IgD-negative memory B cell (primary cell): Measurements from ENCODE around the gene MGMT. TPM values are rescaled to one million over a fixed set of nuclear protein-coding genes. Genes with fewer than 3 reads are reported as not detected.

Source experiments
- H3K27ac Mint-ChIP-seq, 3 donors: one replicate each; pipeline ENCODE4 v1.8.0; 2020 to 2022; ENCODE audit warnings: mild to moderate bottlenecking in 3 of 3, mixed read lengths in 3 of 3, moderate library complexity in 1 of 3
- H3K27me3 Mint-ChIP-seq: one replicate; pipeline ENCODE4 v1.8.0; 2021; ENCODE audit warnings: mixed read lengths
- H3K36me3 Mint-ChIP-seq: one replicate; pipeline ENCODE4 v1.8.0; 2020; ENCODE audit warnings: mild to moderate bottlenecking, mixed read lengths
- H3K4me1 Mint-ChIP-seq, 3 donors: one replicate each; pipeline ENCODE4 v1.8.0; 2020 to 2022; ENCODE audit warnings: mixed read lengths in 3 of 3, mild to moderate bottlenecking in 1 of 3
- H3K4me3 Mint-ChIP-seq, 4 donors: one replicate each; pipeline ENCODE4 v1.8.0; 2020 to 2022; ENCODE audit warnings: mild to moderate bottlenecking in 4 of 4, mixed read lengths in 4 of 4, moderate library complexity in 3 of 4
- H3K9me3 Mint-ChIP-seq, 3 donors: one replicate each; pipeline ENCODE4 v1.8.0; 2020 to 2021; ENCODE audit warnings: mixed read lengths in 3 of 3, mild to moderate bottlenecking in 1 of 3
- polyA plus RNA-seq: library from polyadenylated mRNA; unstranded; fragments of 300-500 nt; fragmentation: Illumina TruSeq; gene quantifications from one replicate; pipeline ENCODE4 v1.2.3, GENCODE V29; 2021

The MGMT gene
- polyA plus RNA-seq, 1 donor from 2014 or later, result 35.1 TPM

DNA sequence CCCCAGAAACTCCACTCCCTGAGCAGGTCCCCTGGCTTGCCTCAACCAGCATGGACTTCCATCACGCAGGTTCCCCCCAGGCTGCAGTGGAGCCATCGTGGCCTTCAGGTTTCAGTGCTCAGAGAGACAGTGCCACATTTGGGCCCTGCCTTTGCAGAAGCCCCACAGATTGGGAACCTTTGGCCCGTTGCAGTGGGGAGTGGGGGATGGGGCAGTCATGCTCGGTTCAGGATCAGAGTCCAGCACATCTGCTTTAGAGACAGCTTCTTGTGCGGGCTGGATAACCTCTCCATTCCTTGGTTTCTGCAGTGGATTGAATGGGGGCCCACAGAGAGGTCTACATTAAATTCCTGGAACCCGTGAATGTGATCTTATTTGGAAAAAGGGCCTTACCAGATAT lies 313.2 kb downstream of the MGMT start:
- Mint-ChIP-seq H3K9me3 (peaks cover 8 to 25% (median 15%) of the 10 kb centered on the region in 3 donors), H3K27ac (no peak overlapping the region), H3K4me1 (peaks cover 0 to 2% (median 0%) of the 10 kb centered on the region in 3 donors), H3K27me3 (no peaks in the 10 kb centered on the region), H3K4me3 (no peak overlapping the region), H3K36me3 (peaks cover 3% of the 10 kb centered on the region)

DNA sequence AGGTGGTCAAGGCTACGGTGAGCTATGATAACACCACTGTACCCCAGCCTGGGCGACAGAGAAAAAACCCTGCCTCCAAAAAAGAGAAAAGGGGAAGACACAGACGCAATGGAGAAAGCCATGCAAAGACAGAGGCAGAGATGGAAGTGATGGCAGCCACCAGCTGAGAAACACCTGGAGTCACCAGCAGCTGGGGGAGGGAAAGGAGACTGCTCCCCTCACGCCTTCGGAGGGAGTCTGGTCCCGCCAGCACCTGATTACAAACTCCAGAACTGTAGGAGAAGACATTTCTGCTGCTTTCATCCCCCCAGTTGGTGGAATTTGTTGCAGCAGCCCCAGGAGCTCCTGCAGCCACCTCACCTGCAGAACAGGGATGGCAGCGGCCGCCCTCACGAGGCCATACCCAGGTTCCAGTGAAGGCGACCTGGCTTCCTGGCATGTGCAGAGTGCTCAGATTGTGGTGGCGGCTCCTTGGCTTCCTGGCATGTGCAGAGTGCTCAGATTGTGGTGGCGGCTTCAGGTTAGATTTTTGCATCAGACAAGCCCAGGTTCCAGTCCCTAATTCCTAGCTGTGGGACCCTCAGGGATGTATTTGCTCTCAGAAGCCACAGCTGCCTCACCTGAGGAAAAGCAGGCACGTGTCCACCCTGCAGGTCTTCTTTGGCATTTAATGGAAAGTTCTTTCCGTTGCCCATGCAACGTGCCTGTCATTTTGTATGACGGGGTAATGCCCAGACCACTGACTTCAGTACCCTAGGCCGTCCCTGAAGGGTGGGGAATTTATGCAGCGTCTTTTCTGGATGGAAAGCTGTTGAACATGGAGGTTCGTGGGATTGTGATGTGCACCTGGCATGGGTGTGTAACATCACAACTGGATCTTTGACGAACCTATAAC lies 314.1 kb downstream of the MGMT start:
- Mint-ChIP-seq H3K27ac (no peak overlapping the region), H3K27me3 (no peaks in the 10 kb centered on the region), H3K9me3 (peaks cover 7 to 23% (median 15%) of the 10 kb centered on the region in 3 donors), H3K36me3 (peaks cover 3% of the 10 kb centered on the region), H3K4me3 (peak overlapping the region in 1 of 4 donors; percentile 32), H3K4me1 (peaks cover 0 to 2% (median 0%) of the 10 kb centered on the region in 3 donors)

DNA sequence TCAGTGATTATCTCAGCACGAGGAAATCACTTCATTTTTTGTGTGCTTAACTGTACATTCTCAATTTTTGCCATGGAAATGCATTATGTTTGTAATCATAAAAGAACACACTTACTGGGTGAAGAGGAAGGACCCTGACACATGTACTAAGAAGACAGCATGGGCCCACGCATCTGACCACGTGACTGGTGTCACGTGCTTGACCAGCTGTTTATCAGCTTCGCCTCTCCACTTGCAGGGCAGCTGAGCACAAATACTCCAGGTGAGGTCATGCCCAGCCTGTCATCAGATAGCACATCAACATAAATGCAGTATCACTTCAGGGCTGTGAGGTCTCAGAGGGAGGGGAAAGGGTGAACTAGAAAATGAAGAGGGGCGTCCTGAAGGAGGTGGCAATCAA lies 317.2 kb downstream of the MGMT start:
- Mint-ChIP-seq H3K9me3 (peaks cover 12 to 19% (median 14%) of the 10 kb centered on the region in 3 donors), H3K4me1 (peaks cover 0 to 2% (median 0%) of the 10 kb centered on the region in 3 donors), H3K27me3 (no peaks in the 10 kb centered on the region), H3K4me3 (peak overlapping the region in 1 of 4 donors; percentile 39), H3K27ac (peak overlapping the region in 1 of 3 donors; percentile 55), H3K36me3 (peaks cover 9% of the 10 kb centered on the region)

DNA sequence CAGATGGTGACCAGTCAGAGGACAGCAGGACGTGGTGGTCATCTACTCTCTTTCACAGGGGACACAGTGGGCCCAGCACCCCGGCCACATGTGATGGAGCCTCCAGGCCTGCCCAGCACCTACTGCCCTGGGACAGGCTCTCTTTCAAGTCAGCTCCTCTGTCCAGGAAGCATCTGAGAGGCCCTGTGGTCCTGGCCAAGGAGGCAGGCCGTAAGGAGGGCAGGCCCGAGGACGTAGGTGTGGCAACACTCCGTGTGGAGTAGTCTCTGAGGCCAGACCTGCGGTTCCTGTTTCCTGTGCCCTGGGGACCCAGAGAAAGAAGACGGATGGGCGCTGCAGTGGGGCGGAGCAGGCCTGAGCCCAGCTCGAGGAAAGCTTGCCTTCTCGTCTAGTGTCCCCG lies 317.9 kb downstream of the MGMT start:
- Mint-ChIP-seq H3K4me1 (peaks cover 0 to 2% (median 0%) of the 10 kb centered on the region in 3 donors), H3K4me3 (no peak overlapping the region), H3K9me3 (peaks cover 14 to 19% (median 19%) of the 10 kb centered on the region in 3 donors), H3K36me3 (peaks cover 9% of the 10 kb centered on the region), H3K27ac (peak overlapping the region in 1 of 3 donors; percentile 55), H3K27me3 (no peaks in the 10 kb centered on the region)

DNA sequence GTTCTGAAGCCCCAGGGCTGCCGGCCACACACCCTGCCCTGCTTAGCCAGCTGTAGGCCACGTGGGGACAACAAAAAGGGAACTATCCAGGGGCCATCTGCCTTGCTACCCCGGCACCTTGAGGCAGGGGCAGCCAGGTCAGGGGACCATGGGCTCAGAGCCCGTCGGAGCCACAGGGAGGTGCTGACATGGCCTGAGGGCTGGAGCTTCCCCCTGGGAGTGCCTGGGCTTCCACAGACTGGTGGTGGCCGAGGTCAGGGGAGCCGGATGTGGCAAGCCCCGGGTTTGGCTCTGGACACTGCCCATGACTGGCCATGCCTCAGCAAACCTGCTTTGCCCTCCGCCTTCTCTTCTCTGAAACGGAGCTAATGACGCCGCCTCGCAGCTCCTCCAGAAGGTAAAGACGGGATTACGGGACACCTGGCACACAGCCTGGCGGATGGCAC lies 318.5 kb downstream of the MGMT start:
- Mint-ChIP-seq H3K4me1 (peaks cover 0 to 2% (median 0%) of the 10 kb centered on the region in 3 donors), H3K4me3 (no peak overlapping the region), H3K27me3 (no peaks in the 10 kb centered on the region), H3K9me3 (peaks cover 14 to 19% (median 19%) of the 10 kb centered on the region in 3 donors), H3K36me3 (peaks cover 9% of the 10 kb centered on the region), H3K27ac (no peak overlapping the region)

DNA sequence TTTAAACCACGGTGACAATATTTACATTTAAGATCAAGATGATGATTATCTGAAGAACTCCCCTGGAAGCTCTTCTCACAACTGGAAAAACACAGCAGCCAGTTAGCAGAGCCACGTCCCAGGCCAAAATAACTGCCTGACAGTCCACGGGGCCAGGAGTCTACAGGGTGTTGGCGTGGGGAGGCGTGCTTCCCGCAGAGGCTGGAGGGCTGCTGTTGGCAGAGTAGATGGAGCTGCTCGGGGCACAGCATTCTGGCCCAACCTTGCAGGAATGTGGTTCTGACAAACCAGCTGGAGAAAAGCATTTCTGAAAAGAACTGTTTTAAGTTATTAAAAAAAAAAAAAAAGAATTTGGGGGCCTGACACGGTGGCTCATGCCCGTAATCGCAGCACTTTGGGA lies 319.2 kb downstream of the MGMT start:
- Mint-ChIP-seq H3K27me3 (no peaks in the 10 kb centered on the region), H3K4me3 (no peak overlapping the region), H3K4me1 (peaks cover 0 to 2% (median 0%) of the 10 kb centered on the region in 3 donors), H3K27ac (no peak overlapping the region), H3K36me3 (peaks cover 10% of the 10 kb centered on the region), H3K9me3 (peaks cover 14 to 22% (median 19%) of the 10 kb centered on the region in 3 donors)

DNA sequence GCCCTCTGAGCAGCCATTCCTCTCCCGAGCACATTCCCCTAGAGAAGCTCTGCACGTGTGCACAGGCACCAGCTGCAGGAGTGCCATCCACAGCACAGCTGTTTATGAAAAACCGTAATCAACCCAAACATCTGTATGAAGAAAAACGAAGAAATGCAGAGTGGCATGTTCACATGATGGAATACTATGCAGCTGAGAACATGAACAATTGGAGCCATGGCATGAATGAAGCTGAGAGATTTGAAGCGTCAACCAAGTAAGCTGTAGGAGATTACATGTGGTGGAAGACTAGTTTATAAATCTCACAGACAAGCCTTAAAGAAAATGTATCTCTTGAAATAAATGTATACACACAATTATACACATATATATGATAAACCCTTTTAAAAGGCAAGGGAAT lies 320.5 kb downstream of the MGMT start:
- peaks cover 0 to 2% (median 0%) of the 10 kb centered on the region in 3 donors for H3K4me1 Mint-ChIP-seq
- H3K27me3 Mint-ChIP-seq, result no peaks in the 10 kb centered on the region
- no peak overlapping the region for H3K4me3 Mint-ChIP-seq
- H3K9me3 Mint-ChIP-seq, result peaks cover 14 to 28% (median 17%) of the 10 kb centered on the region in 3 donors
- no peak overlapping the region for H3K27ac Mint-ChIP-seq
- peaks cover 11% of the 10 kb centered on the region for H3K36me3 Mint-ChIP-seq

DNA sequence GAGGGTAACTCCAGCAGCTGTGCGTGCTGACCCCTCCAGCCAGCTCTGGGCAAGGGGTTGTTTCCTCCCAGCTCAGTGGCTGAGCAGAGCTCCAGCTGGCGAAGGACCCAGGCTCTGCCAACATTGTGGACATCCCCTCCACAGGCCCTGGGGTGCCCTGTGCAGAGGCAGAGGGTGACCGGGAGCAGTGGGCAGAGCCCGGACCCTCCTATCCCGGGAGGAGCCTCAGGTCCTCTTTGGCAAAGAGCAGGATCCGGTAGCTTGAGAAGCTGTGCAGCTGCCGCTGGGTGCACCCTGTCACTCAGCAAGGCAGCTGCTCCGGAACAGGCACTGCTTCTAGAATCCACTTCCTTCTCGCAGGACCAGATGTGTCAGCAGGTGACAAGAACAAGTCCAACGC lies 321.2 kb downstream of the MGMT start:
- no peak overlapping the region for H3K27ac Mint-ChIP-seq
- H3K9me3 Mint-ChIP-seq, result peaks cover 16 to 26% (median 17%) of the 10 kb centered on the region in 3 donors
- H3K27me3 Mint-ChIP-seq, result no peaks in the 10 kb centered on the region

DNA sequence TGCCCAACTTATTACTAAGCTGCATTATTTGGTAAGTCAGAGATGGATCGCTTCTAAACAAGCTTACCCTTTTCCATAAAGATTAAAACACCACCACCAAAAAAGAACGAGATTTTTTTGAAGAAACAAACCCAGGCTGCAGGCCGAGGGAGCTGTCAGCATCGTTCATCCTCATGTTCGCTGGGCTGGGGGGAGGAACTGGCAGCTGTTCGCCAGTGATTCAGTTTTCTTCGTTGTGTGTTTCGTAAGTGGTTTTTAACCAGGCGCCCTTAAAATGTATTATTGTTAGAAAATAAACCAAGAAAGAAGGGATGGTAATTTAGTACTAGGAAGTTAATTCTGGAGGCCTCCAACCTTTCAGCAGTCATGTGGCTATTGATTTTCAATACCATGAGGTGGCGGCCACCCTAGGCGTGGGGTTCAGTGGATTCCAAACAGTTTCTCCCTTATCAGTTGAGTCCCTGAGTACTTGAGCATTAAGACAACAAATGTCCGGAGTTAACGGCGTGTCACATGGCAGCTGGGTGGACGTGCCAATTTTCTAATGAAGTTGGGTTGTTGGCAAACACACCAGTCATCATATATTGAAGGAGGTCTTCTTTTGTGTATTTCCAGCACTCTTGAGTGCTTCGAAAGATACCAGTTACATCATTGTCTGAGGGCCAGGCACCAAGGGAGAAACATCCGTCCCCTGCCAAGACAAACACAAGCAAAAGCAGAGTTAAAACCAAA lies 323.8 kb downstream of the MGMT start:
- peaks cover 7% of the 10 kb centered on the region for H3K36me3 Mint-ChIP-seq
- H3K4me3 Mint-ChIP-seq, result no peak overlapping the region
- no peak overlapping the region for H3K27ac Mint-ChIP-seq
- no peaks in the 10 kb centered on the region for H3K27me3 Mint-ChIP-seq
- H3K4me1 Mint-ChIP-seq, result no peaks in the 10 kb centered on the region
- H3K9me3 Mint-ChIP-seq, result peaks cover 11 to 32% (median 14%) of the 10 kb centered on the region in 3 donors

More for the DNA sequence above, 321.2 kb downstream of the MGMT start:
- Mint-ChIP-seq H3K4me1 (peaks cover 0 to 2% (median 0%) of the 10 kb centered on the region in 3 donors), H3K4me3 (no peak overlapping the region), H3K36me3 (peaks cover 7% of the 10 kb centered on the region)

DNA sequence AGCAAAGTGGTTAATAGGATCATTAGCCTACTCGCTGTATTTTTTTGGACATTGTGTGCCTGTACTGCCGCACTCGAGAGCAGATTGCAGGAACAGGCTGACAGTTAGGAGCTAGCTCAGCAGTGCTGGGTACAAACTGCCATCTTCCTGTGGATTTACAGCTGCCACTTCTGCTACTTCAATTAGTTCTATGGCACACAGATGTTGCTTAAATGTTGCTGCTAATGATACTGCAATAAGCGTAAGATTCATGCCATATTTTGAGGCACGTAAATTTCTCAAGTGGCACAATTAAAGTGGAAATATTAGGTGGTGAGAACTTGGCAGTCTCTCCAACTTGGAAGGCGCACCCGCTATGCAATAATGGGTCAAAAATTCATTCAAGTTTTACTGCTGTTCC lies 325.1 kb downstream of the MGMT start:
- Mint-ChIP-seq H3K4me1 (no peaks in the 10 kb centered on the region), H3K36me3 (peaks cover 4% of the 10 kb centered on the region), H3K27me3 (no peaks in the 10 kb centered on the region), H3K9me3 (peaks cover 12 to 29% (median 12%) of the 10 kb centered on the region in 3 donors), H3K27ac (no peak overlapping the region), H3K4me3 (no peak overlapping the region)

DNA sequence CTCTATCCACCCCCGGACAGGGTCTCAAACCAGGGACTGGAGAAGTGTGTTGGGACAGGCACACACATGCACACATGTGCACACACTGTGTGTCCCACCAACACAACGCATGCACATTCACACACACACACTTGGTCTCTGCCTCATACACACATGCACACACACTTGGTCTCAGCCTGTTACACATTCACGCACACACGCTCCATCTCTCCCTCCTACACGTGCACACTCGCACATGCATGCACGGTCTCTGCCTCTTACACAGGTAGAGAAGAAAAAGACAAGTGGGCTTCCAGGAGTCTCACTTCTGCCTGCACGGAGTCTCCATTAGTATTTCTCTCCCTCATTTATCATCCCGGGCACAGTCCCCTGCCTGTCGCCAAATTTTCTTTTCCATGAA lies 325.8 kb downstream of the MGMT start:
- H3K27me3 Mint-ChIP-seq, result no peaks in the 10 kb centered on the region
- peaks cover 2% of the 10 kb centered on the region for H3K36me3 Mint-ChIP-seq
- H3K4me1 Mint-ChIP-seq, result no peaks in the 10 kb centered on the region
- no peak overlapping the region for H3K27ac Mint-ChIP-seq
- peaks cover 7 to 24% (median 8%) of the 10 kb centered on the region in 3 donors for H3K9me3 Mint-ChIP-seq
- H3K4me3 Mint-ChIP-seq, result no peak overlapping the region

DNA sequence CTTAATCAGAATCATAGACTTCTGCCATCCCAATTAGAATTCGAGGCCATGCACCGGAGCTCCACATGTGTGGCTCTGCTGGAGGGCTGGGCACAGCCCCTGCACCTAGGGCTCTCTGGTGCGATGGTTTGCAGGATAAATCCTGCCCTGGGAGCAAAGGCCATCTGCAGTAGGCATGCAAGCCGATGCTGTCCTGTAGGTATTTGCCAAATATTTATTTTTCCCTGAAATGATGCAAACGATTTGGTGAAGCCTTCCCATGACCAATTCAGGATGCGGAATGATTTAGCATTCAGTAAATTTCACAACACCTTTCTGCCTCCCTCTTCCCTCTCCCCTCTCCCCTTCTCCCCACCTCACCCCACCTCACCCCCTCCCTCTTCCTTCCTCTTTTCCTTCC lies 326.4 kb downstream of the MGMT start:
- Mint-ChIP-seq H3K36me3 (peaks cover 2% of the 10 kb centered on the region), H3K27ac (no peak overlapping the region), H3K4me3 (no peak overlapping the region), H3K4me1 (no peaks in the 10 kb centered on the region), H3K27me3 (no peaks in the 10 kb centered on the region), H3K9me3 (peaks cover 7 to 30% (median 8%) of the 10 kb centered on the region in 3 donors)

DNA sequence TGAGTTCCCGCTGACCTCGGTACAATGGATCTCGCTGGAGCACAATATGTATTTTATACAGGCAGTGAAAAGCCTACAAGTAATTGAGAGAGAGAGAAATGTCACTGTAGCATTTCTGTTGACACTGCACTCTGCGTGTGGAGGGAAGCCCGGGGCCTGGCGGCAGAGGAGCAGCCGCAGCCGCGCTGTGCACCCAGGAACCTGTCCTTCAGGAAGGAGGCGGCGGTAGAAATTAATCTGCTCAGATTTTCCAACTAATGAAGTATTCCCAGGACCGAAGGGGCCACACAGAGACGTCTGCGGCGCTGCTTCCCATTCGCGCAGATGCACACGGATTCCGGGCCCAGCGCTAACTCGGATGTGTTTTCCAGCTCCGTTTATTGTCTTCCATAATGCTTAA lies 327.0 kb downstream of the MGMT start:
- Mint-ChIP-seq H3K27ac (no peak overlapping the region), H3K4me1 (no peaks in the 10 kb centered on the region), H3K36me3 (peaks cover 2% of the 10 kb centered on the region), H3K9me3 (peaks cover 7 to 31% (median 8%) of the 10 kb centered on the region in 3 donors), H3K27me3 (no peaks in the 10 kb centered on the region), H3K4me3 (no peak overlapping the region)

DNA sequence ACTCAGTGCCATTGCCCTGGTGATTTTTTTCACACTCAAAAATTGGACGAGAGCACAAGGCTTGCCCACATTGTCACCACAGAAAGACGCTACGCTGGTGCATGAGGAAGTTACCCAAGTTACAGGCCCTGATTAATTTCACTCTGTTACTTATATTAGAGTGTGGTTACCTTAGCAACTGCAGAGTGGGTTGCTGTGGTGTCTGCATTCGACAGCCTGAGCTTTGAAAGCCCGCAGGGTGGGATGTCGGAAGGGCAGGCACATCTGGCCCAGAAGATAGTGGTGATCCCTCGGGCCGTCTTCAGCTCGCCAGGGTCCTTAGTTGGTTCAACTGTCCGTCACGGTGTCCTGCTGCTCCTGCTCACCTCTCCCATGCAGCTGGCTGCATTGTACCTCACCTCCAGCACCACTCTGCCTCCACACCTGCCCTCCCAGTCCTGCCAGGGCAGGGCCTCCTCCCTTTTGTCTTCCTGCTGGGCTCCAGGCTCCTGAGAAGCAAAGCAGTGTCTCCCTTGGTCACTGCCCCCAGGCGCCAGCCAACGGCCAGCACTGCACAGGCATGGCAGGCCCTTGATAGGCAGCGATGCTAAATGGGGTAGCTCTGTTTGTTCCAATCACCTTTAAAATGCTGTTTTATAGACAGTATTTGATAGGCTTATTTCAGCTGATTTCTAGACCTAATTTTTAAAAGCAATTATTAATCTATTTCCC lies 329.8 kb downstream of the MGMT start:
- Mint-ChIP-seq H3K36me3 (no peaks in the 10 kb centered on the region), H3K4me1 (no peaks in the 10 kb centered on the region), H3K4me3 (no peak overlapping the region), H3K27ac (no peak overlapping the region), H3K27me3 (no peaks in the 10 kb centered on the region), H3K9me3 (peaks cover 6 to 22% (median 8%) of the 10 kb centered on the region in 3 donors)
